Nephron progenitor cell (in vitro differentiated cells): ENCODE data around the gene PLCB2.

Experiments
- DNase-seq: peaks from one replicate; pipeline ENCODE4 v3.0.0; 2021
- H3K27ac Mint-ChIP-seq: 2 replicates; pipeline ENCODE4 v1.8.0; 2021; ENCODE audit warnings: mild to moderate bottlenecking, moderate library complexity, mixed read lengths
- H3K27me3 Mint-ChIP-seq: 2 replicates; pipeline ENCODE4 v1.8.0; 2021; ENCODE audit warnings: mild to moderate bottlenecking, low read depth, mixed read lengths; ENCODE audit not compliant: poor library complexity
- H3K36me3 Mint-ChIP-seq: 2 replicates; pipeline ENCODE4 v1.8.0; 2021; ENCODE audit warnings: low read depth, mixed read lengths
- H3K4me1 Mint-ChIP-seq: 2 replicates; pipeline ENCODE4 v1.8.0; 2021; ENCODE audit warnings: mixed read lengths
- H3K4me3 Mint-ChIP-seq: 2 replicates; pipeline ENCODE4 v1.8.0; 2021; ENCODE audit warnings: mild to moderate bottlenecking, moderate library complexity, mixed read lengths
- H3K9me3 Mint-ChIP-seq: 2 replicates; pipeline ENCODE4 v1.8.0; 2021; ENCODE audit warnings: mild to moderate bottlenecking, moderate library complexity, mixed read lengths
- TF ChIP-seq, protein P1 (sequence below): fragments of 200-600 bp; sonication (generic); IDR thresholded peaks from 2 replicates; pipeline ENCODE4 v1.5.0; 2021; ENCODE audit warnings: antibody characterized with exemption

Gene PLCB2

DNA sequence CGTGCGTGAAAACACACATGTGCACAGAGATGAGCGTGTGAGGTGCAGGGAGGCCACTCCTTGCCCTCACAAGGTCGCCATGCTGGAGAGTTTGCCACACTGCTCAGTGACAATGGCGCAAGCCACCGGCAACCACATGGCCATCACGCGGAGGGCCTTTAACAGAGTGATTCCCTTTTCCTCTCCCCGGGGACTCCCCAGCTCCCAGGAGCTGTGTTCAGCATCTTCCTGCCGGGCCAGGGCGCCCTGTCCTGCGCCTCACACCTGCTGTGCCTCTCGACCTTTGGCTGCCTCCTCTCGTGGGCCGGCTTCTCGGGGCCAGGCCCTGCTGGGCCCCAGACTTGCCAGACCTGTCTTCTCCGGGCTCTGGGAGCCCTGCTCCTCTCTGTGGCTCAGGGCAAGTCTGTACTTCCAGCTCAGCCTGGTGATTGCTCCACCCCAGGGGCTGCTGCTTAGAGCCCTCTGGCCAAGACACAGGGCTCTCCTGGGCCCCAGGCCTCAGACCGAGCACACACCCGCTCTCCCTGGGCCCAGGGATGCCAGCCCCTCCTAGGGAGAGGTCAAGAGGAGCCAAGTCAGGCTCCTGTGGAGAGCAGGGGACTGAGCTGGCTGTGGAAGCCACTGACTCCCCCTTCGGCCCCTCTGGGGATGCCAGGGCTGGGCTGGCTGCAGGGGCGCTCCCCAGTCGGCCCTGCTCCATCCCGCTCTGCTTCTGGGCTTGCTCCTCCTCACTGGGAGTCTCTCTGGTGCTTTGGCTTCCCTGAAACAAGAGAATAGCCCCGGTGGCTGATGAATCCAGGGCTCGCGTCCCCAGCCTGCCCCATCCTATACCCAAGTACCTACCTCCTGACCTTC lies 27.4 kb upstream of the PLCB2 start:
- Mint-ChIP-seq H3K4me3 (no peak overlapping the region), H3K36me3 (no peaks in the 10 kb centered on the region), H3K27me3 (peaks cover 13% of the 10 kb centered on the region), H3K4me1 (peaks cover 49% of the 10 kb centered on the region), H3K9me3 (no peaks in the 10 kb centered on the region), H3K27ac (no peak overlapping the region)
- TF ChIP-seq, protein P1, sequence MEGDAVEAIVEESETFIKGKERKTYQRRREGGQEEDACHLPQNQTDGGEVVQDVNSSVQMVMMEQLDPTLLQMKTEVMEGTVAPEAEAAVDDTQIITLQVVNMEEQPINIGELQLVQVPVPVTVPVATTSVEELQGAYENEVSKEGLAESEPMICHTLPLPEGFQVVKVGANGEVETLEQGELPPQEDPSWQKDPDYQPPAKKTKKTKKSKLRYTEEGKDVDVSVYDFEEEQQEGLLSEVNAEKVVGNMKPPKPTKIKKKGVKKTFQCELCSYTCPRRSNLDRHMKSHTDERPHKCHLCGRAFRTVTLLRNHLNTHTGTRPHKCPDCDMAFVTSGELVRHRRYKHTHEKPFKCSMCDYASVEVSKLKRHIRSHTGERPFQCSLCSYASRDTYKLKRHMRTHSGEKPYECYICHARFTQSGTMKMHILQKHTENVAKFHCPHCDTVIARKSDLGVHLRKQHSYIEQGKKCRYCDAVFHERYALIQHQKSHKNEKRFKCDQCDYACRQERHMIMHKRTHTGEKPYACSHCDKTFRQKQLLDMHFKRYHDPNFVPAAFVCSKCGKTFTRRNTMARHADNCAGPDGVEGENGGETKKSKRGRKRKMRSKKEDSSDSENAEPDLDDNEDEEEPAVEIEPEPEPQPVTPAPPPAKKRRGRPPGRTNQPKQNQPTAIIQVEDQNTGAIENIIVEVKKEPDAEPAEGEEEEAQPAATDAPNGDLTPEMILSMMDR = no peak
- no peak for DNase-seq

DNA sequence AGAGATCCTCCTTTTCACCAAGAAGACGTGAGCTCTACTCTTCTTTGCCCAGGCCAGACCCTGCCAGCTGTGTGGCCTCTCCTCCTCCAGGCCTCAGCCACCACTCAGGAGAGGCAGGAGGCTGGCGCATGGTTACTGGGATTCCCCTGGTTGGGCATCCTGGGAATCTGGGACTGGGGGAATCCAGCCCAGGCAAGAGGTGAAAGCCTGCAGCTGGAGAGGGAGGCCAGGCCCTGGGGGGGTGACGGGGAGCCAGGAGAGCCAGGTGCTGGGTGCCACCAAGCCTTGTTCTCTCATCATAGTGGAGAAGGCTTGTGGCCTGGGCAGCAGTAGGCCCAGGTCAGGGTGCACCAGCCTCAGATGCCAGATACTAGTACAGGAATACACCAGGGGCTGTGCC lies 26.8 kb upstream of the PLCB2 start:
- no peak overlapping the region for H3K27ac Mint-ChIP-seq
- TF ChIP-seq, protein P1 = no peak
- peaks cover 46% of the 10 kb centered on the region for H3K4me1 Mint-ChIP-seq
- no peak for DNase-seq
- peaks cover 10% of the 10 kb centered on the region for H3K27me3 Mint-ChIP-seq
- no peaks in the 10 kb centered on the region for H3K36me3 Mint-ChIP-seq
- H3K4me3 Mint-ChIP-seq = no peak overlapping the region
- no peaks in the 10 kb centered on the region for H3K9me3 Mint-ChIP-seq

DNA sequence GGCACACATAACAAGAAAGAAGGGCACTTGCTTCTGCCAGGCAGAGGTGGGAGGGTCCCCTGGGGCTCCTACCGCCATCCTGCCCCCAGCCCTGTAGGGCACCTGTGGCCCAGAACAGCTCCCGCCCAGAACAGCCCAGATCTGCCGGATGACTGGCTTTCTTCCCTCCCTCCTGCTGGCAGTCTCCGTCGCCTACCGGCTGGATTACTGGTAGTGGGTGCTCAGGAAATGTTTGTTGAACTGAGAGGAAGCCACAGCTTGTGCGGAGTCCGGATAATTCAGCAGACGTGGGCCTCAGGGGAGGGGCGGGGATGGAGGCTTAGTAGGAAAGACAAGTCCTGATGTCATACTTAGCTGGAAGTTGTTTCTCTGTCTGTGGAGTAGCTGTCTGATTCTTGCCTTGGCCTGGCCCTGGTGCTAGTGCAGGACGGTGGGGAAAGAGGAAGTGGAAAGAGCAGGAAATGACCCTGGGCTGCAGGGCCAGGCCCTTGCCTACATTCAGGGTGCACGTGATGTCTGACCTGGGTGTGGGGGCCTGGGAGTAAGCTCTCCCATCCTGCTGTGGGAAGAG lies 26.3 kb upstream of the PLCB2 start:
- H3K27ac Mint-ChIP-seq = no peak overlapping the region
- peaks cover 48% of the 10 kb centered on the region for H3K4me1 Mint-ChIP-seq
- peaks cover 8% of the 10 kb centered on the region for H3K27me3 Mint-ChIP-seq
- DNase-seq = no peak
- H3K9me3 Mint-ChIP-seq = no peaks in the 10 kb centered on the region
- no peaks in the 10 kb centered on the region for H3K36me3 Mint-ChIP-seq
- TF ChIP-seq, protein P1 = no peak
- no peak overlapping the region for H3K4me3 Mint-ChIP-seq

DNA sequence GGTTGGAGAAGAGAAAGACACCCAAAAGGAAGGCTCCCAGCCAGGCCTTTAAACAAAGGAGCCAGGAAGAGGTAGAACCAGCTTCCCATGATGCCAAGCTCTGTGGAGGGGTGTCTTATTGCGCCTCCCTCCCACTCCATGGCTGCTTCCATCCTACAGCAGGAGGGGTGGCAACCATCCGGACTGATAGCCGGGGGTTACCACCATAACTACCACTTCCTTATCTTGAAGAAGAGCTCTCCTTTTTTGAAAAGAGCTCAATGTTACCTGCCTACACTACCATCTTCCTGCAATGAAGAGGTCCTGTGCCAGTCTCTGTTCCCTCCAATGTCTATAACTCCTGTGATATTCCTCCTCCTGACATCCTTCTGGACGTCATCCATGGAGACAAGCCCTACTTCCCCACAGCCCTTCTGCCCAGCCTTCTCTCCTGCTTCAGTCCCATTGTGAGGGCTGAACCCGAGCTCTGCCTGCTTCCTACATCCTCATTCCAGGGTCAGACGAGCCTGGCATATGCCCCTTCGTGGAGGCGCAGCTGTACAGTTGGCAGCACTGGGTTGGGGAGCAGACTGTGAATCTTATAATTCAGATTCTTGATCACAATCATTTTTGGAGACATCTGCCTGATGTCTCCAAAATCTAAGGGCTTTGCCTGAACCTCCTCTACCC lies 24.5 kb upstream of the PLCB2 start:
- TF ChIP-seq, protein P1 = no peak
- Mint-ChIP-seq H3K4me3 (no peak overlapping the region), H3K36me3 (no peaks in the 10 kb centered on the region), H3K4me1 (peaks cover 55% of the 10 kb centered on the region), H3K27ac (no peak overlapping the region), H3K27me3 (peaks cover 20% of the 10 kb centered on the region), H3K9me3 (no peaks in the 10 kb centered on the region)
- no peak for DNase-seq

DNA sequence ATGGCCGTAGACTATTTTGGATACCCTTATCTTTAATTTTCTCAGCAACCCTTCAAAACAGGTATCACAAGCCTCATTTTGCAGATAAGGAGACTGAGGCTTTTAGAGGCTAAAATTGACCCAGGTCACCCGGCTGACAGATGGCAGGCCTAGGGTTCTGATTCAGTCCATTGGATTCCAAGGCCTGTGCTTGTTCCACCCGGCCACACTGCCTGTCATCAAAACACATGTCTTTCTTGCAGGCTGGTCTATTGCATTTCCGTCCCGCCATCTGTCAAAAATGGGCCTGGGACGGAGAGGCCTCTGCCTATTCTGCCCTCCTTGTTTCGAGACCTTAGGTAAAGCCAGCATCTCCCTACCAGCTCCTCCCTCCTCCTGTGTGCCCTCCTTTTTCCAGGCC lies 23.9 kb upstream of the PLCB2 start:
- TF ChIP-seq, protein P1 = no peak
- H3K4me3 Mint-ChIP-seq = no peak overlapping the region
- H3K36me3 Mint-ChIP-seq = peaks cover 5% of the 10 kb centered on the region
- no peak overlapping the region for H3K27ac Mint-ChIP-seq
- H3K9me3 Mint-ChIP-seq = no peaks in the 10 kb centered on the region
- DNase-seq = no peak
- H3K27me3 Mint-ChIP-seq = peaks cover 24% of the 10 kb centered on the region
- H3K4me1 Mint-ChIP-seq = peaks cover 58% of the 10 kb centered on the region
